NB4 (cell line): ENCODE results near the gene FZD1.

ENCODE experiments used
- CTCF ChIP-seq: IDR thresholded peaks from one replicate; pipeline ENCODE4 v1.5.1; 2012; ENCODE audit warnings: low read depth, low read length
- POLR2A ChIP-seq: IDR thresholded peaks from 2 replicates; pipeline ENCODE4 v1.6.1; 2011; ENCODE audit warnings: mild to moderate bottlenecking; ENCODE audit not compliant: insufficient read length; ENCODE audit errors: extremely low read depth

DNA sequence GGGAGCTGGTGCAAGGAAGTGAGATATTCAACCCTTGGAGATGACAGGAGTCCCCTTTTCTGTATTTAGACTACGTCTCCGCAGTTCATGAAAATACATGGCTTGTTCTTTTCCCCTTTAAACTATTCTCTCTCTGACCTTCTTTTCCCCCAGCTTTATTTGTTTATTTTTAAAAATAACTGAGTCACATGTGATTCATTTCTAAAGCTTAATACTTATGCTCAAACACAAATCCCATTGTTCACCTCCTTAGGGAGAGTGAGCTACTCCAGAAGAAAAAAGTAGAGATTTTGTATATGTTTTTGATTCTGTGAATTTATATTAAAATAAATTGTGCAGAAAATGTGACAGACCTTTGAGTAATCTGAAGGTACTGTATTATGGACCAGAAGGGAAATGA is 35.9 kb upstream of the FZD1 start:
- TF ChIP-seq POLR2A (no peak), CTCF (no peak)
